Keratinocyte (primary cell): ENCODE data around the gene UBE2K. TPM values are rescaled to one million over a fixed set of nuclear protein-coding genes. Genes with fewer than 3 reads are reported as not detected.

Source experiments
- DNase-seq: peaks from one replicate; pipeline ENCODE4 v3.0.0-alpha.2; 2011; ENCODE audit warnings: low read depth, missing footprints, low spot score
- FAIRE-seq: peaks from 2 replicates; lab custom pipeline; 2011; peaks lifted over from hg19 to GRCh38; lab: Jason Lieb, UNC
- H2AFZ ChIP-seq: 2 replicates; pipeline ENCODE4 v1.6.0; 2012; ENCODE audit warnings: low read length, control low read depth, inconsistent platforms; ENCODE audit not compliant: control insufficient read depth
- H3K27ac ChIP-seq: 2 replicates; pipeline ENCODE4 v1.5.1; 2011; ENCODE audit warnings: low read length; ENCODE audit not compliant: control insufficient read depth, insufficient read depth
- H3K27me3 ChIP-seq: 3 replicates; pipeline ENCODE4 v1.6.0; 2011; ENCODE audit warnings: low read length; ENCODE audit not compliant: control insufficient read depth, insufficient read depth; ENCODE audit errors: extremely low read depth
- H3K36me3 ChIP-seq, 2 experiments: 2 replicates in 1 of 2; 3 replicates in 1 of 2; pipeline ENCODE4 v1.5.1; 2011; ENCODE audit warnings: low read length in 2 of 2, mild to moderate bottlenecking in 1 of 2; ENCODE audit not compliant: control insufficient read depth in 2 of 2, insufficient read depth in 2 of 2; ENCODE audit errors: extremely low read depth in 1 of 2
- H3K4me1 ChIP-seq: 3 replicates; pipeline ENCODE4 v1.5.1; 2011; ENCODE audit warnings: low read length; ENCODE audit not compliant: control insufficient read depth, insufficient read depth; ENCODE audit errors: extremely low read depth
- H3K4me2 ChIP-seq: 3 replicates; pipeline ENCODE4 v1.6.0; 2011; ENCODE audit warnings: low read depth, low read length; ENCODE audit not compliant: control insufficient read depth, insufficient read depth; ENCODE audit errors: extremely low read depth
- H3K4me3 ChIP-seq, 3 experiments: fragments of 200-600 bp in 1 of 3; sonication (generic) in 1 of 3; 2 replicates in 2 of 3; 3 replicates in 1 of 3; pipeline ENCODE4 v1.5.1; 2011 to 2016; ENCODE audit warnings: low read length in 3 of 3, mild to moderate bottlenecking in 3 of 3, control low read depth in 2 of 3, inconsistent platforms in 1 of 3, low read depth in 1 of 3, mixed read lengths in 1 of 3, mixed run types in 1 of 3, moderate library complexity in 1 of 3; ENCODE audit not compliant: control insufficient read depth in 2 of 3, insufficient read depth in 2 of 3; ENCODE audit errors: extremely low read depth in 1 of 3
- H3K79me2 ChIP-seq: 2 replicates; pipeline ENCODE4 v1.6.0; 2012; ENCODE audit warnings: low read length; ENCODE audit not compliant: control insufficient read depth, insufficient read depth
- H3K9ac ChIP-seq: 3 replicates; pipeline ENCODE4 v1.6.0; 2011; ENCODE audit warnings: low read length; ENCODE audit not compliant: control insufficient read depth, insufficient read depth; ENCODE audit errors: extremely low read depth
- H3K9me1 ChIP-seq: 3 replicates; pipeline ENCODE4 v1.6.0; 2011; ENCODE audit warnings: low read length; ENCODE audit not compliant: control insufficient read depth, insufficient read depth; ENCODE audit errors: extremely low read depth
- H3K9me3 ChIP-seq: 2 replicates; pipeline ENCODE4 v1.5.1; 2012; ENCODE audit warnings: low read depth, low read length; ENCODE audit not compliant: control insufficient read depth
- H4K20me1 ChIP-seq: 3 replicates; pipeline ENCODE4 v1.6.0; 2011; ENCODE audit warnings: low read length; ENCODE audit not compliant: control insufficient read depth, insufficient read depth; ENCODE audit errors: extremely low read depth
- CTCF ChIP-seq, 3 experiments: IDR thresholded peaks in 1 of 3; conservative IDR thresholded peaks in 1 of 3; optimal IDR thresholded peaks in 1 of 3; 2 replicates in 2 of 3; 3 replicates in 1 of 3; pipeline versions ENCODE3 to v1.5.1; 2011; ENCODE audit warnings: low read length in 3 of 3, mild to moderate bottlenecking in 3 of 3, moderate library complexity in 2 of 3, control low read depth in 1 of 3, inconsistent platforms in 1 of 3; ENCODE audit not compliant: insufficient read depth in 2 of 3; ENCODE audit errors: extremely low read depth in 1 of 3
- EZH2 ChIP-seq: IDR thresholded peaks from one replicate; pipeline ENCODE4 v1.6.1; 2012; ENCODE audit warnings: inconsistent platforms, mild to moderate bottlenecking, low read length, moderate library complexity
- dilution Hi-C: fragments of 300-500 bp; cut with MboI; formaldehyde crosslinking; loops from one replicate; pipeline ENCODE4 v1.7.0; 2020; ENCODE audit warnings: low sequenced_read_pairs; ENCODE audit not compliant: extremely low pct_ligation_motif_present
- polyA plus RNA-seq, 5 experiments: library from polyadenylated mRNA; depleted of rRNA in 3 of 5; stranded (reverse) in 3 of 5; stranded (forward) in 1 of 5; unstranded in 1 of 5; fragments of >200 nt; gene quantifications; 1 replicate in 1 of 5; 2 replicates in 3 of 5; 3 replicates in 1 of 5; pipeline versions ENCODE4 v1.2.1 to v1.2.3, GENCODE V29; 2011 to 2012; ENCODE audit warnings: missing spikeins in 2 of 5, low read depth in 1 of 5, low replicate concordance in 1 of 5

UBE2K gene
- polyA plus RNA-seq, 1 donor (not counting 4 experiments of a cell fraction or from before 2014, with no cell fraction given) = 163 TPM

DNA sequence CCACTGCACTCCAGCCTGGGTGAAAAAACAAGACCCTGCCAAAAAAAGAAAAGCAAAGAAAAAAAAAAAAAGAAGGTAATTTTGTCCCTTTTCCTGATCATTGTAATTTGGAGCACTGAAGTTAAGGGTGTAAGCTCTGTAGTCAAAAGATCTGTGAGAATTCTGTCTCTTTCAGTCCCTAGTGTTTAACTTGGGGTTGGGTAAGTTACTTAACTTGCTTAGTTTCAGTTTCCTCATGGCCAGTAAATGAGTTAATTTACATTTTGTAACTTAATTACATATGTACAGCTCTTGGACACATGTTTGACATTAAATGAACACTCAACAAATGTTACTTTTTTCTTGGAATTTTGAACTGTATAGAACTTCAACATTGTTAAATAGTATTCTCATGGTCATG is 10.9 kb upstream of the UBE2K start:
- TF ChIP-seq EZH2 = no peak
- TF ChIP-seq CTCF (optimal IDR thresholded peaks at IDR 0.05 in 1 of 3, IDR thresholded peaks at IDR 0.05 in 1 of 3, conservative IDR thresholded peaks at IDR 0.05 in 1 of 3; ENCODE audit: extremely low read depth in 1 of 3, insufficient read depth in 2 of 3, low read length in 3 of 3) = no peak
- H3K9me3 ChIP-seq = no peaks in the 10 kb centered on the region
- no peaks in the 10 kb centered on the region for H3K27me3 ChIP-seq
- no peak overlapping the region for H2AFZ ChIP-seq
- no peak overlapping the region for H3K27ac ChIP-seq
- no peaks in the 10 kb centered on the region for H3K36me3 ChIP-seq
- DNase-seq = no peak
- no peaks in the 10 kb centered on the region for H3K4me1 ChIP-seq
- H3K4me3 ChIP-seq = no peak overlapping the region
- H4K20me1 ChIP-seq = no peaks in the 10 kb centered on the region
- H3K9ac ChIP-seq = no peak overlapping the region
- H3K4me2 ChIP-seq = no peak overlapping the region
- H3K9me1 ChIP-seq = no peaks in the 10 kb centered on the region
- no peak for FAIRE-seq
- no peaks in the 10 kb centered on the region for H3K79me2 ChIP-seq
- dilution Hi-C loops = no loop called here

DNA sequence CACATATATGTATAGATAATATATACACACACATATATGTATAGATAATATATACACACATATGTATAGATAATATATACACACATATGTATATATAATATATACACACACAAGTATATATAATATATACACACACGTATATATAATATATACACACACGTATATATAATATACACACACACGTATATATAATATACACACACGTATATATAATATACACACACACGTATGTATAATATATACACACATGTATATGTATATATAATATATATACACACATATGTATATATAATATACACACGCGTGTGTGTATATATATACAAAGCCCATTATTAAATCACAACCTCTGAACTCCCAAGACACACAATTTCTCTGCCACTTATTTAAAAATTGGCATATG is 8.0 kb upstream of the UBE2K start:
- no peaks in the 10 kb centered on the region for H3K36me3 ChIP-seq
- no peak overlapping the region for H3K27ac ChIP-seq
- H3K9me3 ChIP-seq = no peaks in the 10 kb centered on the region
- FAIRE-seq = no peak
- H3K79me2 ChIP-seq = no peaks in the 10 kb centered on the region
- no peak overlapping the region for H2AFZ ChIP-seq
- no peaks in the 10 kb centered on the region for H3K4me1 ChIP-seq
- no peaks in the 10 kb centered on the region for H3K27me3 ChIP-seq
- no peak overlapping the region for H3K9ac ChIP-seq
- no peaks in the 10 kb centered on the region for H3K9me1 ChIP-seq
- DNase-seq = no peak
- H3K4me2 ChIP-seq = no peak overlapping the region
- no peaks in the 10 kb centered on the region for H4K20me1 ChIP-seq
- dilution Hi-C loops = no loop called here
- no peak overlapping the region for H3K4me3 ChIP-seq
- TF ChIP-seq CTCF (optimal IDR thresholded peaks at IDR 0.05 in 1 of 3, IDR thresholded peaks at IDR 0.05 in 1 of 3, conservative IDR thresholded peaks at IDR 0.05 in 1 of 3; ENCODE audit: extremely low read depth in 1 of 3, insufficient read depth in 2 of 3, low read length in 3 of 3) (no peak), EZH2 (no peak)
